HG02852 (cell line): ENCODE measurements around the gene FGF16.
"Not testable (repeated sequence)": the region's sequence is repeated elsewhere in the genome, so short reads cannot be mapped to it uniquely, and the experiment has no call there.

Experiments
- ATAC-seq: cut with Tn5 transposase; IDR thresholded peaks from one replicate; pipeline ENCODE4 v1.9.1; 2021; ENCODE audit warnings: mild to moderate bottlenecking, moderate library complexity; ENCODE audit not compliant: unreplicated experiment

The FGF16 gene

GRCh38 chrX:77446029-77446585 is 1.1 kb upstream of the FGF16 start:
- no peak for ATAC-seq

GRCh38 chrX:77447653-77448569 is 722 bp downstream of the FGF16 start:
- no peak for ATAC-seq

GRCh38 chrX:77450415-77450814 is 3.2 kb downstream of the FGF16 start:
- no peak for ATAC-seq

- ATAC-seq = no peak
These were observed 3.8 kb downstream of the FGF16 start for GRCh38 chrX:77450996-77451395.

- no peak for ATAC-seq
These were observed 6.0 kb downstream of the FGF16 start for GRCh38 chrX:77453190-77453589.

- no peak for ATAC-seq
These were observed 8.2 kb downstream of the FGF16 start for GRCh38 chrX:77455437-77455836.

GRCh38 chrX:77484045-77484444 is 36.9 kb downstream of the FGF16 start:
- no peak for ATAC-seq

- ATAC-seq = no peak
These were observed 46.7 kb downstream of the FGF16 start for GRCh38 chrX:77493677-77494553.

- not testable (repeated sequence) for ATAC-seq
These were observed 53.0 kb downstream of the FGF16 start for GRCh38 chrX:77500164-77500563.

GRCh38 chrX:77502951-77503525 is 55.8 kb downstream of the FGF16 start:
- no peak for ATAC-seq

- ATAC-seq = no peak
These were observed 58.0 kb downstream of the FGF16 start for GRCh38 chrX:77505227-77505626.
